Medulla oblongata (tissue), 1 donor: ENCODE data around the gene TTC28.
"Not testable (repeated sequence)": the region's sequence is repeated elsewhere in the genome, so short reads cannot be mapped to it uniquely, and the experiment has no call there.

Experiments used
- DNase-seq: peaks from one replicate; pipeline ENCODE4 v3.0.0-alpha.2; 2015; ENCODE audit errors: extremely low spot score

TTC28 gene

GRCh38 chr22:28488825-28489224 is 190.8 kb downstream of the TTC28 start:
- no peak for DNase-seq

GRCh38 chr22:28484662-28485061 is 195.0 kb downstream of the TTC28 start:
- DNase-seq, result no peak

DNA sequence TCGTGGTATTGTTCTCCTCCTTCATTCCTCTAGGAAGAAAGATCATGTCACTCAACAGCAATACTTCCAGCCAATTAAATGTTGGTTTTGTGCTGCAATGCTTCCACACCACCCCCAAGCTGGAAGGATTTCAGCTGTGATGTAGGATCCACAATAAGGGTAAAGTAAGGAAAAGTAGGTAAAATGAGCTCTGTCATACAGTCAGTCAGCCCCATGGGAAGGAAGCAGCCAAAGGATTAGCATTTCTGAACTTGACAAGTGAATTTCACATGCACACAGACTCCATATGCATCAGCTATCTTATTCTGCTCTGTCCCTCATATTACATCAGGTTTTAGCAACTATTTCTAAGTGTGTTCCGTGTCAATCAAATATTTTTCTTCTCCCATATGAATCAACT is 197.9 kb downstream of the TTC28 start:
- DNase-seq, result no peak

DNA sequence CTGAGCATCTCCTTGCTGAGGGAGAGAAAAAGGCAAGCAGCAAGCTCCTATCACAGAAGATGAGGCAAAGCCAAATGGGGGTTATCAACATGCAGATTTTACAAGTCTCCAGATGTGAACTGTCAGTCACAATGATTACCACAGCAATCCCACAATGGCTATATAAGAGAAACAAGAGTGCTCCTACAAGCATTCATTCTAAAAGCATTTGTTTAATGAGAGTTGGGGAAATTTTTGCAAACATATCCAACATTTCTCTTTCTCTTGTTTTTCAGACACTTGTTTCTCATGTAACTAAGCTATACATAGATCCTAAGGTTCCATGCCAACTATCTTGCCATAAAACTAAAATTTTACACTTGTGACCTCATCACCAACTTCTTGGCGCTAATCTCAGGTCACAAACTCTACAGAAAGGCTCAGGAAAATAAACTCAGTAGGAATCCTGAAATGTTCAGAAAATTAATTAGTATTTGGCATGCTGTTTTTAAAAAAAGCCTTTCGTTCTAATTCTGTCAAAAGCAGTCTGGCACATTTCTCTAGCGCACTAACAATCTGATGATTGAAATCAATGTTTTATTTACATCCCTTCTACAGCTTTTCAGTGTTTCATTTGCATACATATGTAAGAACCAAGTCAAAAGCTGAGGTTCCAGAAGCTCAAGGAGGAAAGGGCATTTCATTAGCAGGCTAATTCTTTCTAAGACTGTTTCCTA is 199.5 kb downstream of the TTC28 start:
- DNase-seq, result no peak

- no peak for DNase-seq
Observed at GRCh38 chr22:28478564-28478963, 201.1 kb downstream of the TTC28 start.

- no peak for DNase-seq
Observed at GRCh38 chr22:28477556-28477955, 202.1 kb downstream of the TTC28 start.

DNA sequence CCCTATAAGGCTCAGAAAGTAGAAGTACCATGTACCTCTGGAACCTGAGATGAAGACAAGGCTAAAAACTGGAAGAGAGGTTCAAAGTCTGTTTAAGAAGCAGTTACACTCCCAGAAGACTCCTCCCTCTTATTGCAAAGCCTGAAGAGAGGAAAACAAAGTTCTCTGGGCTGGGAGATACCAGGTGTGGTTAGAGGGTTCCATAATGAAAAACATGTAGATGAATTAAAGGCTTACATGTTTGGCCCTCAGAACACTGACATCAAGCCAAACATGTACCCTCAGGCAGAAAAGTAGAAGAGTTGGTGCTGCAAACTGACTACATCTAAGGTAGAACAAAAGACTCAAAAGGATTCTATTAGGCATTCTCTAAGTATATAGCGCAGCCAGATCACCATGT is 205.3 kb downstream of the TTC28 start:
- DNase-seq, result no peak

- no peak for DNase-seq
Observed at GRCh38 chr22:28473258-28473657, 206.4 kb downstream of the TTC28 start.

DNA sequence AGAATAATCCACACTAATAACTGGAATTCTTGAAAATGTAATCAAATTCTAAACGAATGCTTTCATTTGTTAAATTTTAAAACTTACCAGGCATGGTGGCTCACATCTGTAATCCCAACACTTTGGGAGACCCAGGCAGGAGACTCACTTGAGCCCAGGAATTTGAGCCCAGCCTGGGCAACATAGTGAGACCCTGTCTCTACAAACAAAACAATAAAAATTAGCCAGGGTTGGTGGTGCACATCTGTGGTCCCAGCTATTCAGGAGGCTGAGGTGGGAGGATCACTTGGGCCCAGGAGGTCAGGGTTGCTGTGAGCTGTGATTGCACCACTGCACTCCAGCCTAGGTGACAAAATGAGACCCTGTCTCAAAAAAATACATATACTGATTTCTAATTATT is 212.6 kb downstream of the TTC28 start:
- DNase-seq, result not testable (repeated sequence)

DNA sequence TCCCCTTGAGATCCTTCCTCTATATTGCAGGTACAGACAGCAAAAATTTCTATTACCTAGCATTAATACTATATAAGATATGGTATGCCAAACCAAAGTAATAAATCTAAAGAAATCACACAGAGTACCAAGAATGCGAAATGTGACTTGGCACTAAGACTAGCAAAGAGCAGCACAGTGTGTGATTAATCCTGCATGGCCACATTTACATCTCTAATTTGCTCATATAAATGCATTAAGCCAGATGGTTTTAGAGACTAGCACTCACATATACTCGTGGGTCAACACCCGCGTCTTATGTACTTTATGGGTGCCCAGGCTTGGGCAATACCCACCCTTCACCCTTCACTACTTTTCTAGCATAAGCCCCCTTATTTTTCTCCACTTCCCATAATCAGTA is 213.2 kb downstream of the TTC28 start:
- no peak for DNase-seq

DNA sequence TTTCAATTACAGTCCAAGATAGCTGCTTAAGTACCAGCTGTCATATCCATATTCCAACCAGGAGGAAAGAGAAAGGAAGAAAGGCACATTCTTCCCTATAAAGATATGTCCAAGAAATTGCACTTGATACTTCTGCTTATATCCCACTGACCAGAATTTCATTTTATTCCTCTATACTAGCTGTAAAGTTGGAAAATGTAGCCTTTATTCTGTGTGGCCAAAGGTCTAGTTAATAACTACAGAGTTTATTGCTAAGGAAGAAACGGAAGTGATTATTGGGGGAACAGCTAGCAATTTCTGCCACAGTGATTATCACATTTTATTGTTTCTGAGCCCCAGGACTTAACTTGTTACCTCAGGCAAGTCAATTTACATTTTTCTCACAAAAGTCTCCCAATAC is 213.8 kb downstream of the TTC28 start:
- no peak for DNase-seq

- no peak for DNase-seq
Observed at GRCh38 chr22:28464127-28464526, 215.5 kb downstream of the TTC28 start.

- not testable (repeated sequence) for DNase-seq
Observed at GRCh38 chr22:28463408-28463807, 216.2 kb downstream of the TTC28 start.

GRCh38 chr22:28462901-28463300 is 216.7 kb downstream of the TTC28 start:
- no peak for DNase-seq

DNA sequence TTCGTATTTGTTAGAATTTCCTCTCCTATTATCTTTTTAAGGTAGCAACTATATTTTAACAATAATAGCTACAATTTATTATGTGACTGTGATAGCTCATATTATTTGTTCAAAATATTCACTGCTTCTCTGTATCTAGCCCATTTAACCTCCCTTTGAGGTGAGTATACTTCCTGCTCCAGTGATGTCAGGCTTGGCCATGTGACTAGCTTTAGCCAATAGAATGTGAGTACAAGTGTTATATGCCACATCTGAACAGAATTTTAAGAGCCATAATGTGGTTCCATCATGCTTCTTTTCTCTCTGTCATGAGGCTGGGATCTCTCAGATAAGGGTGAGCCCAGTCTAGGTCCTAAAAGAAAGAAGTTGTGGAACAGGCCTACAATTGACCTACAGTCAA is 217.6 kb downstream of the TTC28 start:
- DNase-seq, result no peak

- no peak for DNase-seq
Observed at GRCh38 chr22:28454431-28455064, 225.1 kb downstream of the TTC28 start.

DNA sequence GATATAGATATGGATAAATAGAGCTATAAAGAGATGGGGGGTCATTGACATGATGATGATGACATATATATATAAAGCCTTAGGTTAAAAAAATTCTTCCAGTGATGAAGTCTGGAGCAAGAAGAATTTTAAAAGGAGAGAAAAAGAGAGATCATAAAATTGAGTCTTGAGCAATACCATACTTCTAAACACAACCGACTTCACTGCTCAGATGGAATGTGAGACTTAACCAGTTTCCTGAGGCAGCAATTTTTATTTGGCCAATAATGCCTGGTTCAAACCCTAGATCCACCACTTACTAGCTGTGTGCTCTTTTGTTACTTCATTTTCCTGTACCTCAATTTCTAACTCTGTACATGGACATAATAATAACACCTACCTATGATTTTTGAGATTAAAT is 229.5 kb downstream of the TTC28 start:
- no peak for DNase-seq

DNA sequence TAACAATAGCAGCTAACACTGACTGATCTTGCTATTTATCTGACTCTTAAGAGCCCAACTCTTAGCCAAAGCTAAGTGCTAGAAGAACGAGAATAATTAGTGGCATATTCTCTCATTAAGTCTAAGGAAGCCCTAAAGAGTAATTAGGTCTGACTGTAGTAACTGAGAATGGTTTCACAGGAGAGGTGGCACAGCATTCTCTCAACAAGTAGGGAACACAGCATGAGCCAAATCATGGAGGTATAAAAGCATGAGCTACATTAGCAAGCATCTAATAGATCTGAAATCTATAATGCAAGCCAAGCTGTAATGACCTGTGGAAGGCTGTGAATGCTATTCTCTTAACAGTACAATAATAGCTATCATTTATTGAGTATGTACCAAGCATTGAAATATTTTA is 230.6 kb downstream of the TTC28 start:
- no peak for DNase-seq

DNA sequence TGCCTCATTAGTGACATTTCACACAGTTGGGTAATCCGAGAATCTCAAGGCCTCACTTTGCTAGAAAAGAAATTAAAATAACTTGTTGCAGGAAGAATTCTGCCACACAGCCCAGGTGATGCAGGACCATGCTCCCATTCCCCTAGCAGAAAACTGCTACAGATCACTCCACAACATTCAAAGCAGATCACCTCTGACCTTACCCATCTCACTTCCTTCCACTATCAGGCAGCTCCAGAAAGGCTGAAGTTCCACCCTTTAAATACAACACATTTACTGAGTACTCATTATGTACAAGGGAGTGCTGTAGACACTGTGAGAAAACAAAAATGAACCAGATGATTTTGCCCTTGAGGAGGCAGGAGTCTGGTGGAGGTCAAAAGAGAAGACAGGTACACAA is 231.0 kb downstream of the TTC28 start:
- no peak for DNase-seq

DNA sequence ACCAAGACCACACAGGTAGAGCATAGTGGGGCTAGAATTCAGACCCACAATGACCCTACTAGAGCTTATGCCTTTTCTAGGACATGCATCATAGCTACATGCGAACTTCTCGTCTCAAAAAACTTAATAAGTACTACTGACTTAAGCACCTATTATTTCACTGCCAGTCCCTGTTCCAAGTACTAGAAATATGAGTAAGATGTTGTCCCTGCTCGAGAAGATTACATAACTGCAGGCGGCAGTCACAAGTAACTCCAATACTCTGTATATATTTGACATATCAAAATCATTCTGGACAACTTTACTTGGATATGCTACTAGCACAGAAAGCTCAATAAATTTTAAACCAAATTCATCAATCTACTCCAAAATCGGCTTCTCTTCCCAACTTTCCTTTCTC is 235.0 kb downstream of the TTC28 start:
- DNase-seq, result no peak

DNA sequence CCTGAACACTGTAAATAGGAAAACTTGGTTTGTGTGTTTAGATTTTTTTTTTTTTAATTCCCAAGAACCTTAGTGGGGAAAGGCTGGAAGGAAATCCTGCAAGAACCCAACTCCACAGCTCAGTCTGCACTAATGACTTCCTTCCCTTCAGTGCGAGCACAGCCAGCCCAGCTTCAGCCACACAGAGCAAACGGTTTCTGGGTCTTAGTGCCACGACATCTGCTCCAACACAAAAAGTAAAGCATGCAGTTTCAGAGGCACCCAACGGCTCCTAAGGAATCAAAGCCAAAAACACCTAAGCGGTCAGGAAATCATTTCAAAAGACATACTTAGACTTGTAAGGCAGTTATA is 236.1 kb downstream of the TTC28 start:
- peak; percentile 90 for DNase-seq

- peak; percentile 30 for DNase-seq
Observed at GRCh38 chr22:28442711-28443525, 236.7 kb downstream of the TTC28 start.

GRCh38 chr22:28442264-28442710 is 237.4 kb downstream of the TTC28 start:
- peak; percentile 90 for DNase-seq
